CD4-positive, alpha-beta T cell (primary cell): ENCODE measurements around the gene KLF13. TPM values are rescaled to one million over a fixed set of nuclear protein-coding genes. Genes with fewer than 3 reads are reported as not detected.

Experiments
- ATAC-seq: fragments of 200-7000 bp; cut with Tn5 transposase; one replicate; pipeline ENCODE4 v1.10.0; 2022; ENCODE audit warnings: mild to moderate bottlenecking; ENCODE audit not compliant: poor library complexity
- CTCF ChIA-PET: fragments of 350-600 bp; sonication (Branson Sonifier 250); formaldehyde crosslinking; loops from one replicate; lab custom pipeline; 2021; ENCODE audit warnings: antibody characterized with exemption, inconsistent platforms; lab: Charles Lee
- POLR2A ChIA-PET: fragments of 350-600 bp; sonication (Branson Sonifier 250); formaldehyde crosslinking; loops from one replicate; lab custom pipeline; 2021; ENCODE audit warnings: antibody characterized with exemption, inconsistent platforms; lab: Charles Lee
- DNase-seq, 14 experiments: peaks; one replicate each; pipeline ENCODE4 v3.0.0-alpha.2; 2013 to 2020; ENCODE audit warnings: mixed read lengths in 2 of 14
- H3K27ac ChIP-seq, 2 donors: one replicate each; pipeline versions ENCODE4 v1.5.1 to v1.7.0; 2013; ENCODE audit warnings: low read length in 2 of 2, low read depth in 1 of 2, mild to moderate bottlenecking in 1 of 2
- H3K27me3 ChIP-seq, 2 experiments: 1 replicate in 1 of 2; 2 replicates in 1 of 2; pipeline versions ENCODE4 v1.6.1 to v1.7.0; 2013; ENCODE audit warnings: low read length in 2 of 2, control low read depth in 1 of 2, mild to moderate bottlenecking in 1 of 2, moderate library complexity in 1 of 2; ENCODE audit not compliant: insufficient read depth in 2 of 2, control insufficient read depth in 1 of 2
- H3K36me3 ChIP-seq: one replicate; pipeline ENCODE4 v1.6.1; 2013; ENCODE audit warnings: low read length, control low read depth; ENCODE audit not compliant: insufficient read depth
- H3K4me1 ChIP-seq: one replicate; pipeline ENCODE4 v1.6.1; 2013; ENCODE audit warnings: low read length, control low read depth; ENCODE audit not compliant: insufficient read depth
- H3K4me3 ChIP-seq: one replicate; pipeline ENCODE4 v1.5.1; 2013; ENCODE audit warnings: mild to moderate bottlenecking, low read length, moderate library complexity
- H3K9me3 ChIP-seq, 2 experiments: 1 replicate in 1 of 2; 2 replicates in 1 of 2; pipeline versions ENCODE4 v1.6.1 to v1.7.0; 2013; ENCODE audit warnings: low read length in 2 of 2, mild to moderate bottlenecking in 2 of 2, control low read depth in 1 of 2, moderate library complexity in 1 of 2; ENCODE audit not compliant: control insufficient read depth in 1 of 2, insufficient read depth in 1 of 2
- H3K27ac Mint-ChIP-seq: one replicate; pipeline ENCODE4 v1.8.0; 2020; ENCODE audit warnings: mixed read lengths
- H3K27me3 Mint-ChIP-seq: one replicate; pipeline ENCODE4 v1.8.0; 2021; ENCODE audit warnings: mixed read lengths
- H3K36me3 Mint-ChIP-seq: one replicate; pipeline ENCODE4 v1.8.0; 2021; ENCODE audit warnings: low read depth, mixed read lengths
- H3K4me1 Mint-ChIP-seq: one replicate; pipeline ENCODE4 v1.8.0; 2021; ENCODE audit warnings: low read depth, mixed read lengths
- H3K4me3 Mint-ChIP-seq: one replicate; pipeline ENCODE4 v1.8.0; 2020; ENCODE audit warnings: mild to moderate bottlenecking, mixed read lengths
- H3K9me3 Mint-ChIP-seq: one replicate; pipeline ENCODE4 v1.8.0; 2020; ENCODE audit warnings: mixed read lengths
- intact Hi-C, 2 experiments: fragments of 100-400 bp; cut with DNase I in 1 of 2; cut with micrococcal nuclease in 1 of 2; formaldehyde crosslinking; loops; one replicate each; pipeline versions ENCODE4 v1.15.1 to v1.9.0; 2023 to 2025; cut with DNase I, micrococcal nuclease
- total RNA-seq, 174 experiments: library from RNA in 2 of 174; stranded (reverse) in 2 of 174; gene quantifications; one replicate each; pipeline ENCODE4 v1.2.3 and lab custom pipeline; 2021 to 2026
- TF ChIP-seq, protein P1 (sequence below): fragments of 200-600 bp; IDR thresholded peaks from one replicate; pipeline ENCODE4 v1.8.0; 2022; ENCODE audit warnings: antibody characterized with exemption, mild to moderate bottlenecking

KLF13 gene
- total RNA-seq, 2 experiments from 2014 or later = 284 to 308 TPM

- Mint-ChIP-seq H3K9me3 (no peaks in the 10 kb centered on the region), H3K4me3 (peak overlapping the region; percentile 81), H3K4me1 (peaks cover 100% of the 10 kb centered on the region), H3K36me3 (peaks cover 40% of the 10 kb centered on the region), H3K27me3 (no peaks in the 10 kb centered on the region), H3K27ac (peak overlapping the region; percentile 90)
- Histone ChIP-seq H3K9me3 (no peaks in the 10 kb centered on the region), H3K4me3 (peak overlapping the region; percentile 24), H3K36me3 (peaks cover 20% of the 10 kb centered on the region), H3K27me3 (no peaks in the 10 kb centered on the region), H3K4me1 (peaks cover 100% of the 10 kb centered on the region), H3K27ac (peak overlapping the region; percentile 62 to 86)
- intact Hi-C loops = loop anchor here in 1 of 2 experiments (5.0 kb wide), 1 partner anchor 49 kb away; no protein-coding TSS in a partner anchor
- TF ChIP-seq, protein P1, sequence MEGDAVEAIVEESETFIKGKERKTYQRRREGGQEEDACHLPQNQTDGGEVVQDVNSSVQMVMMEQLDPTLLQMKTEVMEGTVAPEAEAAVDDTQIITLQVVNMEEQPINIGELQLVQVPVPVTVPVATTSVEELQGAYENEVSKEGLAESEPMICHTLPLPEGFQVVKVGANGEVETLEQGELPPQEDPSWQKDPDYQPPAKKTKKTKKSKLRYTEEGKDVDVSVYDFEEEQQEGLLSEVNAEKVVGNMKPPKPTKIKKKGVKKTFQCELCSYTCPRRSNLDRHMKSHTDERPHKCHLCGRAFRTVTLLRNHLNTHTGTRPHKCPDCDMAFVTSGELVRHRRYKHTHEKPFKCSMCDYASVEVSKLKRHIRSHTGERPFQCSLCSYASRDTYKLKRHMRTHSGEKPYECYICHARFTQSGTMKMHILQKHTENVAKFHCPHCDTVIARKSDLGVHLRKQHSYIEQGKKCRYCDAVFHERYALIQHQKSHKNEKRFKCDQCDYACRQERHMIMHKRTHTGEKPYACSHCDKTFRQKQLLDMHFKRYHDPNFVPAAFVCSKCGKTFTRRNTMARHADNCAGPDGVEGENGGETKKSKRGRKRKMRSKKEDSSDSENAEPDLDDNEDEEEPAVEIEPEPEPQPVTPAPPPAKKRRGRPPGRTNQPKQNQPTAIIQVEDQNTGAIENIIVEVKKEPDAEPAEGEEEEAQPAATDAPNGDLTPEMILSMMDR = no peak
- POLR2A ChIA-PET = interaction anchor here (0.8 to 11.1 kb wide), 15 partner anchors 9 to 141 kb away, joined by 3 to 275 read pairs (median 8); partner anchors contain the start of gene KLF13
- ATAC-seq (no peak), DNase-seq (peak in 3 of 14 experiments; percentile 43 to 64 (median 48))
- CTCF ChIA-PET = interaction anchor here (1.1 to 1.4 kb wide), 2 partner anchors 11 to 46 kb away, joined by 3 to 4 read pairs; no protein-coding TSS in a partner anchor
These were observed 16.4 kb downstream of the KLF13 start for GRCh38 chr15:31342781-31343626.

DNA sequence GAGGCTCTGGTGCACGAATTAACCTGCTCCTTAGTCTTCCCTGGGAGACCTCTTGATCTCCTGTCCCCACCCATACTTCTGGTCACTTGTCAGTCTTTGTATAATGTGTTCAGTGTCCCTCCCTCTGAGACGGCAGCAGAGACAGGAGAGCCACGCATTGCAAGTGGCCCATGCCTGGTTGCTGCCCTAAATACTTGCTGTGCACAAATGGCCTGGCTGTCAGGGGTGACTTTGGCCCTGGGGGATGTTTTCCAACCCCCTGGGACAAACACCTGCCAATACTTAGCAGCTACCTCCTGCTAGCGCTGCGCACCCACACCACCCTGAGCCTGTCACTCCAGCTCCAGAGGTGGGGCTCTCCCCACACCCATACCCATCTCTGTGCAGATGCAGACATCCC, 17.2 kb downstream of the KLF13 start:
- peak overlapping the region; percentile 24 to 86 for H3K27ac ChIP-seq
- H3K36me3 ChIP-seq = peaks cover 28% of the 10 kb centered on the region
- H3K27ac Mint-ChIP-seq = peak overlapping the region; percentile 90
- H3K4me1 ChIP-seq = peaks cover 100% of the 10 kb centered on the region
- ChIA-PET POLR2A (interaction anchor here (1.3 to 11.1 kb wide), 7 partner anchors 10 to 137 kb away, joined by 3 to 275 read pairs (median 8); partner anchors contain the start of gene KLF13), CTCF (interaction anchor here (0.9 kb wide), 1 partner anchor 41 kb away, joined by 3 read pairs; no protein-coding TSS in a partner anchor)
- peaks cover 100% of the 10 kb centered on the region for H3K4me1 Mint-ChIP-seq
- no peaks in the 10 kb centered on the region for H3K9me3 Mint-ChIP-seq
- DNase-seq (no peak), ATAC-seq (no peak)
- H3K9me3 ChIP-seq = no peaks in the 10 kb centered on the region
- peaks cover 45% of the 10 kb centered on the region for H3K36me3 Mint-ChIP-seq
- intact Hi-C loops = loop anchor here in 1 of 2 experiments (5.0 kb wide), 1 partner anchor 48 kb away; no protein-coding TSS in a partner anchor
- no peak overlapping the region for H3K4me3 ChIP-seq
- H3K4me3 Mint-ChIP-seq = peak overlapping the region; percentile 66
- no peaks in the 10 kb centered on the region for H3K27me3 Mint-ChIP-seq
- no peaks in the 10 kb centered on the region for H3K27me3 ChIP-seq
- TF ChIP-seq, protein P1 = no peak

DNA sequence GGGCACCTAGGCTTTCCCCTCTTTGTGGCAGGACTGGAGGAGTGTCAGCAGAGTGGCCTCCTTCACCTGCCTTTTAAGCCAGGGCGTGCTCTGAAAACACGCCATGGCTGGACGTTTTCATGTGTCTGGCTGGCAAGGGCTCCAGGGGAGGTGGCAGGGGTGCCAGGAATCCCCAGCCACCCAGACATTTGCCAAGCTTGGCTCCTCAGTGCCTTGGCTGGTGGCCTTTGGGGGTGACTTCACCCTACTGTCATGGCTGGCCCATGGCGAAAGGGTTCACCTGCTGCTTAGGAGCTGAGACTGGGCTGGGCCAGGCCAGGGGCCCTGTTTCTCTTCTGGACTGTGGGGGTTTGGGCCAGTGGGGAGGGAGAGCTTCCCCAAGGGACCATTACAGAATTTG, 17.6 kb downstream of the KLF13 start:
- Histone ChIP-seq H3K9me3 (no peaks in the 10 kb centered on the region), H3K4me1 (peaks cover 100% of the 10 kb centered on the region), H3K36me3 (peaks cover 31% of the 10 kb centered on the region), H3K27ac (peak overlapping the region; percentile 24 to 86), H3K4me3 (no peak overlapping the region), H3K27me3 (no peaks in the 10 kb centered on the region)
- DNase-seq (no peak), ATAC-seq (no peak)
- peaks cover 47% of the 10 kb centered on the region for H3K36me3 Mint-ChIP-seq
- ChIA-PET POLR2A (interaction anchor here (0.8 to 11.1 kb wide), 7 partner anchors 9 to 139 kb away, joined by 3 to 275 read pairs (median 5); partner anchors contain the start of gene KLF13), CTCF (interaction anchor here (0.9 kb wide), 1 partner anchor 41 kb away, joined by 3 read pairs; no protein-coding TSS in a partner anchor)
- no peaks in the 10 kb centered on the region for H3K9me3 Mint-ChIP-seq
- intact Hi-C loops = loop anchor here in 1 of 2 experiments (5.0 kb wide), 1 partner anchor 48 kb away; no protein-coding TSS in a partner anchor
- peaks cover 100% of the 10 kb centered on the region for H3K4me1 Mint-ChIP-seq
- peak overlapping the region; percentile 66 for H3K4me3 Mint-ChIP-seq
- H3K27me3 Mint-ChIP-seq = no peaks in the 10 kb centered on the region
- TF ChIP-seq, protein P1 = no peak
- H3K27ac Mint-ChIP-seq = peak overlapping the region; percentile 90
